AG09309 (cell line): ENCODE measurements around the gene TUBB6.
A peak's percentile ranks its signal among the peaks of the same experiment; 100 is the strongest.

Experiments used
- DNase-seq: peaks from one replicate; pipeline ENCODE4 v3.0.0-alpha.2; 2010; ENCODE audit warnings: low read depth
- H3K4me3 ChIP-seq: 2 replicates; pipeline ENCODE4 v1.5.1; 2011; ENCODE audit warnings: mild to moderate bottlenecking, low read depth, low read length, moderate library complexity; ENCODE audit not compliant: control insufficient read depth
- TF ChIP-seq, protein P1 (sequence below): IDR thresholded peaks from 2 replicates; pipeline ENCODE4 v1.5.1; 2011; ENCODE audit warnings: mild to moderate bottlenecking, low read depth, low read length, inconsistent platforms; ENCODE audit not compliant: insufficient read depth, control insufficient read depth; ENCODE audit errors: missing control alignments

TUBB6 gene

DNA sequence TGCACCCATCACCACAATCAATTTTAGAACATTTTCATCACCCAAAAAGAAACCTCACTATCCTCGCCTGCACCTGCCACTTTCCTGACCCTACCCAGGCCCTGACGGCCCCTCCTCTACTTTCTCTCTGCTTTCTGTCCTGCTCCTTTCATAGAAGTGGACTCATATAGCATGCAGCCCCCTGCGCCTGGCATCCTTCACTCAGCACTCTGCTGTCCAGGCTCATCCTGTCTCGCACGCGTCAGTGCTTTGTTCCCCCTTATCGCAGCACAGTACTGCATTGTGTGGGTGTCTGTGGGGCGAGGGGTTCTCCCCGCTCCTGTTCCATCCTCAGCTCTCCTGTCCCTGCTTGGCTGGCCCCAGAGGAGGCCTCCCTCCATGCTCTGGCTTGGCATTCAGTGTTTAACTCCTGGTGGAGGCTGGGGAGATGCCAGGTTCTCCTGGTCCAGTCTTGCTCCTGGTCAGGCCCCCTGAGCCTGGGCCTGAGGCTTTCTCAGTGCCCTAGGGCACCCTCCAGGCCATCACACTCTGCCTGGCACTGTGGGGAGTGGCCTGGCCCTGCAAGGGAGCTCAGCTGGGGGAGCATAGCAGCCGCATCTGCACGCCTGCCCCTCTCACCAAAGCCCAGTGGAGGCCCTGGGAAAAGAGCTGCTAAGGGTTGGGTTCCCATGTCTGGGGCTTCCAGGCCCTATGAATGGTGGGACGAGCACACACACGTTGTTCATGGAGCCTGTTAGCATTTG lies 6.6 kb upstream of the TUBB6 start:
- TF ChIP-seq, protein P1, sequence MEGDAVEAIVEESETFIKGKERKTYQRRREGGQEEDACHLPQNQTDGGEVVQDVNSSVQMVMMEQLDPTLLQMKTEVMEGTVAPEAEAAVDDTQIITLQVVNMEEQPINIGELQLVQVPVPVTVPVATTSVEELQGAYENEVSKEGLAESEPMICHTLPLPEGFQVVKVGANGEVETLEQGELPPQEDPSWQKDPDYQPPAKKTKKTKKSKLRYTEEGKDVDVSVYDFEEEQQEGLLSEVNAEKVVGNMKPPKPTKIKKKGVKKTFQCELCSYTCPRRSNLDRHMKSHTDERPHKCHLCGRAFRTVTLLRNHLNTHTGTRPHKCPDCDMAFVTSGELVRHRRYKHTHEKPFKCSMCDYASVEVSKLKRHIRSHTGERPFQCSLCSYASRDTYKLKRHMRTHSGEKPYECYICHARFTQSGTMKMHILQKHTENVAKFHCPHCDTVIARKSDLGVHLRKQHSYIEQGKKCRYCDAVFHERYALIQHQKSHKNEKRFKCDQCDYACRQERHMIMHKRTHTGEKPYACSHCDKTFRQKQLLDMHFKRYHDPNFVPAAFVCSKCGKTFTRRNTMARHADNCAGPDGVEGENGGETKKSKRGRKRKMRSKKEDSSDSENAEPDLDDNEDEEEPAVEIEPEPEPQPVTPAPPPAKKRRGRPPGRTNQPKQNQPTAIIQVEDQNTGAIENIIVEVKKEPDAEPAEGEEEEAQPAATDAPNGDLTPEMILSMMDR: no peak
- DNase-seq: no peak

DNA sequence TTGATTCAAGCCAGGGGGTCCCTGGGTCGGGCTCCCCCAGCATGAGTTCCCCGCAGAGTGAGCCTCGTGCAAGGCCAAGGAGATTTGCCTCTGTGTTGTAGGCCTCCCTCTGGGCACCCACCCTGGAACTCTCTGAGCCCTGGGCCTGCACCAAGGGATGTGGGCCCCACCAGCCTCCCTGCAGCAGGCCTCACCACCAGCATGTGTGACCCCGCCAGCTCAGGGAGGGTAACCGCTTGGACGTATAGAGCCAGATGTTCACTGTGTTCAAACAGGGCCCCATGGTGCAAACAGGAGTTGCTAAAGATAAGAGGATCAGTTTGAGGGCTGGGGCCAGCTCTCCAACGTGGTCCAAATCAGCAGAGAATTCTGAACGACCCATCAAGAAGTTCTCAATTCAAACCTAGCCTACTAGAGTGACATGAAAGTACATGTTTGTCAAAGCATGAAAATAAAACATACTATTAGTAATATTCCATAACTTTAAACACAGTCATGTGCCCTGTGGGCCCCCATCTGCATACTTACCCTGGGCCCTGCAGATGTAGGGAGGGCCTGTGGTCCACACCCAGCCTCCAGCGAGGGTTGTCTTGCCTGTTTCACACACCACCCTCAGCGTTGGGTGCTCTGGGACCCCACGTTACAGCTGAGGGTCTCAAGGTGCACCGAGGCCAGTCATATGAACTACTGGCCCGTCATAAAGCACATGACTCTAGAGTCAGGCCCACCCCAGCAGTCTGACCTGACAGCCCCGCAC lies 5.5 kb upstream of the TUBB6 start:
- TF ChIP-seq, protein P1: no peak
- H3K4me3 ChIP-seq: no peak overlapping the region
- no peak for DNase-seq

More for the DNA sequence above, 6.6 kb upstream of the TUBB6 start:
- no peak overlapping the region for H3K4me3 ChIP-seq

DNA sequence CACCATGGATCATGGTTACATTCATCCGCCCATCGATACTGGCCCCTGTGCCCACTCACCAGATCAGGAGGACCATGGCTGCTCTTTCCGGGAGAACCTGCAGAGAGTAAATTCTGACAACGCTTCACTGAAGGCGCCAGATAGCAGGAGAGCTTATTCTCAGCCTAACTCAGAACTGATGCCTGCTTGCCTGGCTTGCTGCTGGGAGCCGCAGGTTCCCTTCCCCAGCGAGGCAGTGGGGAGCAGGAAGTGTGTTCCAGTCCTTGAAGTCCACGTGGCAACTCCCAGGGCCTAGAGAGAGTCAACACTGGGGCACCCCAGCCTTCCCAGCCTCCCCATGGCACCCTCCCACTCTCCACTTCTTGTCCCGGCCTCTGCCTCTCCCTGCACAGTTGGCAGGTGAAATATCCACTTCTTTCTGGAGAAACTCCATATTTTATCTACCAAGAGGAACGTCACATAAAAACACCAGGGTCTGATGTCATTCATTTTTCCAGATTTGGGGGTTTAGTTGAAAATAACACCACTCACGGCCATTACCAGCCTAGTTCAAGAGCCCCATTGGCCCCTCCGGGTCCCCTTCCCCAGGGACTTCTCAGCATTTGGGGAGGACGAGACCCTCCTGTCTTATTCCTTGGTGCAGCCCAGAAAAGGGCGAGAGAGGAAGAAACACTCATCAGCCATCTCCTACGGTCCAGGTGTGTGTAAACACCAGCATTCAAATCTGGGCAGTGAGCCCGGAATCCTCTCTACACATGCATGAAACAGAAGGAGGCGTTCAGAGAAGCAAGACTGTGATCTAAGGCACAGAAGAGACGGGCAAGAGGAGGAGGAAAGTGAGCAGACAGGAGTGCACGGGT lies 3.5 kb upstream of the TUBB6 start:
- DNase-seq: no peak
- TF ChIP-seq, protein P1: no peak
- no peak overlapping the region for H3K4me3 ChIP-seq

DNA sequence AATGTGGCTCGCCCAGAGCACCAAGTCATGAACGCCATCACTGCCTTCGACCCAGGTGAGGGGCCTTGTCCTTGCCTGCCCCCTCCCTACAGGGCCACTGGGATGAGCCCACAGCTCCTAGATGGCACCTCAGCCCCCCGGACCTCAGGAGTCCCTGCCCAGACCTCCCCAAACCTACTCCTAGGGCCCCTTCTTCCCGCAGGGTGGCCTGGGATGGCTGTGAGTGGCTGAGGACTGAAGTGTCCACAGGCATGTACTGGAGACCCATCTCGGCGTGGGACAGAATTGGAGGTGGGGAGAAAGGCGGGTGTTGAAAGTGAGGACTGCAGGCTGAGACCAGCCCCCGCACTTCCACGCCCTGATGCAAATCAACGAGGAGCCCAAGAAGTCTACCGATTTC lies 2.8 kb upstream of the TUBB6 start:
- TF ChIP-seq, protein P1: no peak
- H3K4me3 ChIP-seq: no peak overlapping the region
- DNase-seq: no peak

DNA sequence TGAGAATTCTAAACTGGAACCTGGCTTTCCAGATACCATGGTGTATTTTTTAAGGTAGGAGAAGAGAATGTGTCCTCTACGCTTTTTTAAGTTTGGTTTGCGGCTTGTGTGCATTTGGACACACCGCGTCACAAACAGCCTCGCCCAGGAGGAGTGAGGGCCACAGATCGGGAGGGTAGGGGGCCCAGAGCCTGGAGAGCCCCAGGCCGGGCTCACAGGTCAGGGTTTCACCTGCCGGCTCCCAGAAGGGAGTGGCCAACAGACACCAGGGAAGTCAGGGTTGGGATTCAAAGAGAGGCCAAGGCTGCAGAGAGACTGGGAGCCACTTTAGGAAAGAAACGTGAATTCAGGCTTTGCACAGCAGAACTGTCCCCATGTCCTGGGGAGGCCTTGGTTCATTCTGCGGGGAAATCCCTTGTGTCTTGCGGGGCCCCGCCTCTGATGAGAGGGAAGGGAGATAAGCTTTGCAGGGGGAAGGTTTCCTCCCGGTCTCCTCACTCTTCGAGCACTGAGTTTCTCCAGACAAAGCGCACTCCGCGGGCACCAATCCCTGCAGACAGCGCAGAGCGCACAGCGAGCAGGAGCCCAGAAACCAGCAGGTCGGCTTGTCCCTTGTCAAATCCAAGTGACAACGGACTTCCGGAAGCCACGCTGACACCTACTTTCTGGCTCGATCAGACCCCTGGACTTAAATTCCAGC lies 2.0 kb upstream of the TUBB6 start:
- peak overlapping the region; percentile 72 for H3K4me3 ChIP-seq
- no peak for DNase-seq
- TF ChIP-seq, protein P1: no peak
